ENCODE results near the gene ADAM8. TPM values are rescaled to one million over a fixed set of nuclear protein-coding genes. Genes with fewer than 3 reads are reported as not detected.

Gene ADAM8
- total and polyA plus RNA-seq, 10 of the 15 experiments (the other 5 are each of a cell fraction or from before 2014, with no cell fraction given), result 0.37 to 92.7 (median 21.7) TPM

GRCh38 chr10:133217800-133218589, 58.7 kb downstream of the ADAM8 start:
- no peak for TF ChIP-seq SMAD1 (IDR thresholded peaks at IDR 0.05; ENCODE audit: low read depth, partially characterized antibody)
- TF ChIP-seq ZBED1 (IDR thresholded peaks at IDR 0.05; ENCODE audit: borderline replicate concordance), result no peak
- no peak for TF ChIP-seq RELA (IDR thresholded peaks at IDR 0.05; ENCODE audit: borderline replicate concordance, partially characterized antibody)
- TF ChIP-seq NFXL1 (IDR thresholded peaks at IDR 0.05; ENCODE audit: borderline replicate concordance), result no peak
- TF ChIP-seq STAT3 (IDR thresholded peaks at IDR 0.05; ENCODE audit: low read depth, low read length), result no peak
- no peak for TF ChIP-seq TAF1 (IDR thresholded peaks at IDR 0.05; ENCODE audit: borderline replicate concordance, low read depth, low read length)
- TF ChIP-seq BACH1 (IDR thresholded peaks at IDR 0.05; ENCODE audit: borderline replicate concordance), result no peak
- TF ChIP-seq CREB1 (IDR thresholded peaks at IDR 0.05; ENCODE audit: low read depth), result no peak
- no peak for TF ChIP-seq NBN (IDR thresholded peaks at IDR 0.05)
- no peak for TF ChIP-seq KLF5 (IDR thresholded peaks at IDR 0.05; ENCODE audit: partially characterized antibody)
- no peak for TF ChIP-seq STAT1 (conservative IDR thresholded peaks at IDR 0.05)
- ChIA-PET CTCF (no interaction called here), SMC1A (ENCODE audit: uncharacterized antibody, unreplicated experiment) (no interaction called here), POLR2A (no interaction called here), RAD21 (ENCODE audit: unreplicated experiment) (no interaction called here)
- in situ Hi-C loops (cut with MboI) (no loop called here), intact Hi-C loops (cut with micrococcal nuclease; ENCODE audit: unreplicated experiment) (no loop called here)
- no peak for DNase-seq (ENCODE audit: low read depth, low spot score)
- no peak overlapping the region for H3K27ac ChIP-seq (ENCODE audit: control insufficient read depth, insufficient read depth)
- H3K36me3 ChIP-seq (ENCODE audit: control insufficient read depth in 2 of 2, insufficient read depth in 2 of 2, low read length in 1 of 2), result no peaks in the 10 kb centered on the region
- no peak for FAIRE-seq
- no peaks in the 10 kb centered on the region for H3K79me2 ChIP-seq (ENCODE audit: control insufficient read depth, insufficient read depth, low read length)
- no peaks in the 10 kb centered on the region for H3K27me3 ChIP-seq (replicated peaks in 1 of 2; ENCODE audit: control insufficient read depth in 2 of 2, insufficient read depth in 2 of 2, low read length in 1 of 2)
- H3K9ac ChIP-seq (ENCODE audit: control insufficient read depth, insufficient read depth, low read length), result no peak overlapping the region
- no peaks in the 10 kb centered on the region for H4K20me1 ChIP-seq (ENCODE audit: control insufficient read depth, insufficient read depth)
- no peaks in the 10 kb centered on the region for H3K4me1 ChIP-seq (ENCODE audit: control insufficient read depth, insufficient read depth, low read length)
- H3K4me3 ChIP-seq, result no peak overlapping the region
- 36% methylated on average over 19 of the region's 25 CpGs for WGBS (ENCODE audit: insufficient coverage, insufficient replicate concordance, low lambda C conversion rate, missing lambda C conversion rate)
- no peak for ATAC-seq
- H3K9me3 ChIP-seq (replicated peaks; ENCODE audit: control insufficient read depth, insufficient read depth, low read length), result no peaks in the 10 kb centered on the region
- no peak overlapping the region for H2AFZ ChIP-seq (ENCODE audit: control insufficient read depth, low read depth, low read length)
- no TSS peak for BruUV-seq (replicated peaks)
- H3K4me2 ChIP-seq (ENCODE audit: control insufficient read depth, insufficient read depth), result no peak overlapping the region
